ENCODE data around the gene TMEM35B. TPM values are rescaled to one million over a fixed set of nuclear protein-coding genes. Genes with fewer than 3 reads are reported as not detected.

Gene TMEM35B
- total RNA-seq, 1 experiment from 2014 or later, result 8.7 TPM

GRCh38 chr1:34994878-34995277 lies 9.7 kb upstream of the TMEM35B start (continued):
- TF ChIP-seq ZNF281 (CRISPR knock-in tag; IDR thresholded peaks at IDR 0.05), result no peak
- TF ChIP-seq ZMAT4 (CRISPR knock-in tag; IDR thresholded peaks at IDR 0.05), result no peak

GRCh38 chr1:34988581-34988980 lies 3.4 kb upstream of the TMEM35B start:
- Mint-ChIP-seq H3K9me3 (no peaks in the 10 kb centered on the region), H3K27ac (no peak overlapping the region), H3K4me3 (no peak overlapping the region), H3K36me3 (no peaks in the 10 kb centered on the region), H3K4me1 (peaks cover 11% of the 10 kb centered on the region), H3K27me3 (ENCODE audit: low read depth) (no peaks in the 10 kb centered on the region)
- TF ChIP-seq CBFB (CRISPR knock-in tag; IDR thresholded peaks at IDR 0.05; ENCODE audit: low read depth), result no peak
- no peak for TF ChIP-seq MYBL2 (CRISPR knock-in tag; IDR thresholded peaks at IDR 0.05)
- TF ChIP-seq E2F4 (CRISPR knock-in tag; IDR thresholded peaks at IDR 0.05; ENCODE audit: borderline replicate concordance, low read depth), result no peak
- TF ChIP-seq, protein P1, sequence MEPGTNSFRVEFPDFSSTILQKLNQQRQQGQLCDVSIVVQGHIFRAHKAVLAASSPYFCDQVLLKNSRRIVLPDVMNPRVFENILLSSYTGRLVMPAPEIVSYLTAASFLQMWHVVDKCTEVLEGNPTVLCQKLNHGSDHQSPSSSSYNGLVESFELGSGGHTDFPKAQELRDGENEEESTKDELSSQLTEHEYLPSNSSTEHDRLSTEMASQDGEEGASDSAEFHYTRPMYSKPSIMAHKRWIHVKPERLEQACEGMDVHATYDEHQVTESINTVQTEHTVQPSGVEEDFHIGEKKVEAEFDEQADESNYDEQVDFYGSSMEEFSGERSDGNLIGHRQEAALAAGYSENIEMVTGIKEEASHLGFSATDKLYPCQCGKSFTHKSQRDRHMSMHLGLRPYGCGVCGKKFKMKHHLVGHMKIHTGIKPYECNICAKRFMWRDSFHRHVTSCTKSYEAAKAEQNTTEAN (CRISPR knock-in tag; IDR thresholded peaks at IDR 0.05), result no peak
- no peak for TF ChIP-seq ZNF671 (CRISPR knock-in tag; IDR thresholded peaks at IDR 0.05)
- no peak for TF ChIP-seq TCF7 (CRISPR knock-in tag; IDR thresholded peaks at IDR 0.05; ENCODE audit: low read depth)
- TF ChIP-seq CREB1 (CRISPR knock-in tag; IDR thresholded peaks at IDR 0.05), result no peak
- TF ChIP-seq IRF2 (CRISPR knock-in tag; IDR thresholded peaks at IDR 0.05; ENCODE audit: borderline replicate concordance, low read depth), result no peak
- no peak for TF ChIP-seq JAZF1 (CRISPR knock-in tag; IDR thresholded peaks at IDR 0.05)
- TF ChIP-seq ZSCAN18 (CRISPR knock-in tag; IDR thresholded peaks at IDR 0.05), result no peak
- no peak for TF ChIP-seq GRHL2 (CRISPR knock-in tag; IDR thresholded peaks at IDR 0.05; ENCODE audit: insufficient replicate concordance, severe bottlenecking)
- TF ChIP-seq, protein P2, sequence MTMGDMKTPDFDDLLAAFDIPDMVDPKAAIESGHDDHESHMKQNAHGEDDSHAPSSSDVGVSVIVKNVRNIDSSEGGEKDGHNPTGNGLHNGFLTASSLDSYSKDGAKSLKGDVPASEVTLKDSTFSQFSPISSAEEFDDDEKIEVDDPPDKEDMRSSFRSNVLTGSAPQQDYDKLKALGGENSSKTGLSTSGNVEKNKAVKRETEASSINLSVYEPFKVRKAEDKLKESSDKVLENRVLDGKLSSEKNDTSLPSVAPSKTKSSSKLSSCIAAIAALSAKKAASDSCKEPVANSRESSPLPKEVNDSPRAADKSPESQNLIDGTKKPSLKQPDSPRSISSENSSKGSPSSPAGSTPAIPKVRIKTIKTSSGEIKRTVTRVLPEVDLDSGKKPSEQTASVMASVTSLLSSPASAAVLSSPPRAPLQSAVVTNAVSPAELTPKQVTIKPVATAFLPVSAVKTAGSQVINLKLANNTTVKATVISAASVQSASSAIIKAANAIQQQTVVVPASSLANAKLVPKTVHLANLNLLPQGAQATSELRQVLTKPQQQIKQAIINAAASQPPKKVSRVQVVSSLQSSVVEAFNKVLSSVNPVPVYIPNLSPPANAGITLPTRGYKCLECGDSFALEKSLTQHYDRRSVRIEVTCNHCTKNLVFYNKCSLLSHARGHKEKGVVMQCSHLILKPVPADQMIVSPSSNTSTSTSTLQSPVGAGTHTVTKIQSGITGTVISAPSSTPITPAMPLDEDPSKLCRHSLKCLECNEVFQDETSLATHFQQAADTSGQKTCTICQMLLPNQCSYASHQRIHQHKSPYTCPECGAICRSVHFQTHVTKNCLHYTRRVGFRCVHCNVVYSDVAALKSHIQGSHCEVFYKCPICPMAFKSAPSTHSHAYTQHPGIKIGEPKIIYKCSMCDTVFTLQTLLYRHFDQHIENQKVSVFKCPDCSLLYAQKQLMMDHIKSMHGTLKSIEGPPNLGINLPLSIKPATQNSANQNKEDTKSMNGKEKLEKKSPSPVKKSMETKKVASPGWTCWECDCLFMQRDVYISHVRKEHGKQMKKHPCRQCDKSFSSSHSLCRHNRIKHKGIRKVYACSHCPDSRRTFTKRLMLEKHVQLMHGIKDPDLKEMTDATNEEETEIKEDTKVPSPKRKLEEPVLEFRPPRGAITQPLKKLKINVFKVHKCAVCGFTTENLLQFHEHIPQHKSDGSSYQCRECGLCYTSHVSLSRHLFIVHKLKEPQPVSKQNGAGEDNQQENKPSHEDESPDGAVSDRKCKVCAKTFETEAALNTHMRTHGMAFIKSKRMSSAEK (CRISPR knock-in tag; IDR thresholded peaks at IDR 0.05; ENCODE audit: borderline replicate concordance), result no peak
- no peak for TF ChIP-seq ZNF396 (CRISPR knock-in tag; IDR thresholded peaks at IDR 0.05; ENCODE audit: borderline replicate concordance)
- TF ChIP-seq ZNF121 (CRISPR knock-in tag; IDR thresholded peaks at IDR 0.05), result no peak
- no peak for TF ChIP-seq ZNF263 (CRISPR knock-in tag; IDR thresholded peaks at IDR 0.05; ENCODE audit: low read depth)
- no peak for TF ChIP-seq ZNF416 (CRISPR knock-in tag; IDR thresholded peaks at IDR 0.05)
- TF ChIP-seq MXD4 (CRISPR knock-in tag; IDR thresholded peaks at IDR 0.05; ENCODE audit: borderline replicate concordance), result no peak
- TF ChIP-seq, protein P3, sequence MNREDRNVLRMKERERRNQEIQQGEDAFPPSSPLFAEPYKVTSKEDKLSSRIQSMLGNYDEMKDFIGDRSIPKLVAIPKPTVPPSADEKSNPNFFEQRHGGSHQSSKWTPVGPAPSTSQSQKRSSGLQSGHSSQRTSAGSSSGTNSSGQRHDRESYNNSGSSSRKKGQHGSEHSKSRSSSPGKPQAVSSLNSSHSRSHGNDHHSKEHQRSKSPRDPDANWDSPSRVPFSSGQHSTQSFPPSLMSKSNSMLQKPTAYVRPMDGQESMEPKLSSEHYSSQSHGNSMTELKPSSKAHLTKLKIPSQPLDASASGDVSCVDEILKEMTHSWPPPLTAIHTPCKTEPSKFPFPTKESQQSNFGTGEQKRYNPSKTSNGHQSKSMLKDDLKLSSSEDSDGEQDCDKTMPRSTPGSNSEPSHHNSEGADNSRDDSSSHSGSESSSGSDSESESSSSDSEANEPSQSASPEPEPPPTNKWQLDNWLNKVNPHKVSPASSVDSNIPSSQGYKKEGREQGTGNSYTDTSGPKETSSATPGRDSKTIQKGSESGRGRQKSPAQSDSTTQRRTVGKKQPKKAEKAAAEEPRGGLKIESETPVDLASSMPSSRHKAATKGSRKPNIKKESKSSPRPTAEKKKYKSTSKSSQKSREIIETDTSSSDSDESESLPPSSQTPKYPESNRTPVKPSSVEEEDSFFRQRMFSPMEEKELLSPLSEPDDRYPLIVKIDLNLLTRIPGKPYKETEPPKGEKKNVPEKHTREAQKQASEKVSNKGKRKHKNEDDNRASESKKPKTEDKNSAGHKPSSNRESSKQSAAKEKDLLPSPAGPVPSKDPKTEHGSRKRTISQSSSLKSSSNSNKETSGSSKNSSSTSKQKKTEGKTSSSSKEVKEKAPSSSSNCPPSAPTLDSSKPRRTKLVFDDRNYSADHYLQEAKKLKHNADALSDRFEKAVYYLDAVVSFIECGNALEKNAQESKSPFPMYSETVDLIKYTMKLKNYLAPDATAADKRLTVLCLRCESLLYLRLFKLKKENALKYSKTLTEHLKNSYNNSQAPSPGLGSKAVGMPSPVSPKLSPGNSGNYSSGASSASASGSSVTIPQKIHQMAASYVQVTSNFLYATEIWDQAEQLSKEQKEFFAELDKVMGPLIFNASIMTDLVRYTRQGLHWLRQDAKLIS (CRISPR knock-in tag; IDR thresholded peaks at IDR 0.05; ENCODE audit: borderline replicate concordance), result no peak
- TF ChIP-seq ZNF232 (CRISPR knock-in tag; IDR thresholded peaks at IDR 0.05), result no peak
- TF ChIP-seq ZNF423 (CRISPR knock-in tag; IDR thresholded peaks at IDR 0.05), result no peak
- DNase-seq (ENCODE audit: low spot score), result no peak
- CTCF ChIA-PET, result no interaction called here
- no peak for ATAC-seq
- POLR2A ChIA-PET, result no interaction called here
